Neural cell (in vitro differentiated cells): ENCODE data around the gene TIMM13.
"Not testable (repeated sequence)": the region's sequence is repeated elsewhere in the genome, so short reads cannot be mapped to it uniquely, and the experiment has no call there.

Experiments
- TF ChIP-seq, protein P1 (sequence below): fragments of 450-650 bp; IDR thresholded peaks from 2 replicates; pipeline ENCODE4 v1.5.1; 2014; ENCODE audit warnings: antibody characterized with exemption, mild to moderate bottlenecking, moderate library complexity; ENCODE audit not compliant: poor library complexity, severe bottlenecking
- TF ChIP-seq, protein P2 (sequence below): IDR thresholded peaks from 2 replicates; pipeline ENCODE4 v1.6.1; 2012; ENCODE audit warnings: borderline replicate concordance

DNA sequence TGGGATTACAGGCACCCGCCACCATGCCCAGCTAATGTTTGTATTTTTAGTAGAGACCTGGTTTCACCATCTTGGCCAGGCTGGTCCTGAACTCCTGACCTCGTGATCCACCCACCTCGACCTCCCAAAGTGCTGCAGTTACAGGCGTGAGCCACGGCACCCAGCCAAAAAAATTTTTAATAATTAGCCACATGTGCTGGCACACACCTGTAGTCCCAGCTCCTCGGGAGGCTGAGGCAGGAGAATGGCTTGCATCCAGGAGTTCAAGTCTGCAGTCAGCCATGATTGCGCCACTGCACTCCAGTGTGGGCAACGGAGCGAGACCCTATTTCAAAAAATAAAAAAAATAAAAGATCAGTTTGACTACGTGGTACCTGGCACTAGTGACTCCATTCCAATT is 31.4 kb upstream of the TIMM13 start:
- TF ChIP-seq, protein P1, sequence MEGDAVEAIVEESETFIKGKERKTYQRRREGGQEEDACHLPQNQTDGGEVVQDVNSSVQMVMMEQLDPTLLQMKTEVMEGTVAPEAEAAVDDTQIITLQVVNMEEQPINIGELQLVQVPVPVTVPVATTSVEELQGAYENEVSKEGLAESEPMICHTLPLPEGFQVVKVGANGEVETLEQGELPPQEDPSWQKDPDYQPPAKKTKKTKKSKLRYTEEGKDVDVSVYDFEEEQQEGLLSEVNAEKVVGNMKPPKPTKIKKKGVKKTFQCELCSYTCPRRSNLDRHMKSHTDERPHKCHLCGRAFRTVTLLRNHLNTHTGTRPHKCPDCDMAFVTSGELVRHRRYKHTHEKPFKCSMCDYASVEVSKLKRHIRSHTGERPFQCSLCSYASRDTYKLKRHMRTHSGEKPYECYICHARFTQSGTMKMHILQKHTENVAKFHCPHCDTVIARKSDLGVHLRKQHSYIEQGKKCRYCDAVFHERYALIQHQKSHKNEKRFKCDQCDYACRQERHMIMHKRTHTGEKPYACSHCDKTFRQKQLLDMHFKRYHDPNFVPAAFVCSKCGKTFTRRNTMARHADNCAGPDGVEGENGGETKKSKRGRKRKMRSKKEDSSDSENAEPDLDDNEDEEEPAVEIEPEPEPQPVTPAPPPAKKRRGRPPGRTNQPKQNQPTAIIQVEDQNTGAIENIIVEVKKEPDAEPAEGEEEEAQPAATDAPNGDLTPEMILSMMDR: not testable (repeated sequence)
- TF ChIP-seq, protein P2, sequence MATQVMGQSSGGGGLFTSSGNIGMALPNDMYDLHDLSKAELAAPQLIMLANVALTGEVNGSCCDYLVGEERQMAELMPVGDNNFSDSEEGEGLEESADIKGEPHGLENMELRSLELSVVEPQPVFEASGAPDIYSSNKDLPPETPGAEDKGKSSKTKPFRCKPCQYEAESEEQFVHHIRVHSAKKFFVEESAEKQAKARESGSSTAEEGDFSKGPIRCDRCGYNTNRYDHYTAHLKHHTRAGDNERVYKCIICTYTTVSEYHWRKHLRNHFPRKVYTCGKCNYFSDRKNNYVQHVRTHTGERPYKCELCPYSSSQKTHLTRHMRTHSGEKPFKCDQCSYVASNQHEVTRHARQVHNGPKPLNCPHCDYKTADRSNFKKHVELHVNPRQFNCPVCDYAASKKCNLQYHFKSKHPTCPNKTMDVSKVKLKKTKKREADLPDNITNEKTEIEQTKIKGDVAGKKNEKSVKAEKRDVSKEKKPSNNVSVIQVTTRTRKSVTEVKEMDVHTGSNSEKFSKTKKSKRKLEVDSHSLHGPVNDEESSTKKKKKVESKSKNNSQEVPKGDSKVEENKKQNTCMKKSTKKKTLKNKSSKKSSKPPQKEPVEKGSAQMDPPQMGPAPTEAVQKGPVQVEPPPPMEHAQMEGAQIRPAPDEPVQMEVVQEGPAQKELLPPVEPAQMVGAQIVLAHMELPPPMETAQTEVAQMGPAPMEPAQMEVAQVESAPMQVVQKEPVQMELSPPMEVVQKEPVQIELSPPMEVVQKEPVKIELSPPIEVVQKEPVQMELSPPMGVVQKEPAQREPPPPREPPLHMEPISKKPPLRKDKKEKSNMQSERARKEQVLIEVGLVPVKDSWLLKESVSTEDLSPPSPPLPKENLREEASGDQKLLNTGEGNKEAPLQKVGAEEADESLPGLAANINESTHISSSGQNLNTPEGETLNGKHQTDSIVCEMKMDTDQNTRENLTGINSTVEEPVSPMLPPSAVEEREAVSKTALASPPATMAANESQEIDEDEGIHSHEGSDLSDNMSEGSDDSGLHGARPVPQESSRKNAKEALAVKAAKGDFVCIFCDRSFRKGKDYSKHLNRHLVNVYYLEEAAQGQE: not testable (repeated sequence)
